Measurements from ENCODE around the gene ATP6V0C.
"Not testable (repeated sequence)": the region's sequence is repeated elsewhere in the genome, so short reads cannot be mapped to it uniquely, and the experiment has no call there.

The ATP6V0C gene

GRCh38 chr16:2528161-2529060 is 14.7 kb downstream of the ATP6V0C start:
- no peak for DNase-seq (ENCODE audit: low read depth)

DNA sequence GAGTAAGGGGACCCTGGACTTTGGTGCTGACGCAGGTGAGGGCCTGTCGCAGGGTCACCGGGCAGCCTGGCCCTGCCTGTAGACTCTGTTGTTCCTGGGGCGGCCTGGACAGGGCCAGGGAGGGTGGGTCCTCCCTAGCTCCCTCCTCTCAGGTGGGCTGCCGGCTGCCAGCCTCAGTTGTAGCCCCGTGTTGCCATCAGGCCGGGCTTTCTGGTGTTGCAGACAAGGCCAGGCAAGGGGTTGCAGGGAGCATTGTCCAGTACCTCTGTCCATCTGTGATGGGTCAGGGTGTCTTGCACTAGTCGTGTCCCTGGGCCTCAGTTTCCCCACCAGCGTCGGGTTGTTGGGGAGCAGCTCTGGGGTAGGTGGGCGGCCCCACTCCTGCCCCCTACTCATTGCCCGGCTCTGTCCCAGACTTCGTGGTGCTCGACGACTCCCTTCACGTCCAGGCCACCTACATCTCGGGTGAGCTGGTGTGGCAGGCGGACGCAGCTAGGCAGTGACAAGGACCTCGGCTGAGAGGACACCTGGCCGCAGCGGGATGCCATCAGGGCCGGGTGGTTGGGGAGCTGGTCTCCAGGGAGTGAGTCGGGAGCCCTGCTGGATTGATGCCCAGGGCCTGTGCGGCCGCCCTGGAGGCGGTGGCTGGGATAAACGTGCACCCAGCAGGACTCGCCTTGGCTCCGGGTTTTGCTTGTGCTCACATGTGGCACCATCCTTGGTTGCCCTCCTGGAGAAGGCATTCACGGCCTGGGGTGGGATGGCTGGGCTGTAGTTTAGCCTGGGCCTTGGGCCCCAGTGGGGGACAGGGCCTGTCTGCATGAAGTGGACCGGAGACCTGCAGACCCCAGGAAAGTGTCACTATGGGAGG is 15.5 kb downstream of the ATP6V0C start:
- DNase-seq (ENCODE audit: low read depth), result no peak

- no peak for DNase-seq (ENCODE audit: low read depth)
Measured at GRCh38 chr16:2529961-2530628, 16.3 kb downstream of the ATP6V0C start.

DNA sequence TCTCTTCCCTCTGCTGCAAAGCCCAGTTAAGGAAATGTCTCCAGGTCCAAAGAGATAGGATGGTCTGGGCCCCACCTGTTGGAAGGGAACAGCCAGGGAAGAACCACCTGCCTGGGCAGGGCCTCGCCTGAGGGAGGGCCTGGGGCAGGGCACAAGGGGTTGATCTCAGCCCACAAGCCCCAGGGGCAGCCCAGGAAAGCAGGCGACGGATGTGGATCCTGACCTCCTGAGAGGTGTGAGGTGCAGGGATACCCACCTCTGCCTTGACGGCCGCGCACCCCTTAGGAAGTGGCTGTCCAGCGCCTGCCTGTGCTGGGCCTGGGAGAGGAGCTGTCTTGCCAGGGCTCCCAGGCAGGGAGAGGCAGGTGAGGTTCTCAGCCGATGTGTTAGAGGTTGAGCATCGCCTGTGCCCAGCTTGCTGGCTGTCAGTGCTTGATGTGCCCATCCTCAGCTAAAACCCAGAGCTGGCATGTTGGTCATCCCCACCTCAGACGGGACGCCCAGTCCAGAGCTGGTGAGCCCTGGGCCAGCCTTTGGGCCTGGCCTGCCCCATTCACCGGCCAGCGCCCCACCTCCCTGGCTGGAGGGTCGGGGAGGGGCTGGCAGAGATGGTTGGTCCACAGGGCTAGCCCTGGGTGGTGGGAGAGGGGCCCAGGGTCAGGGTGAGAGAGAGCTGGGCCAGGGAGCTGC is 17.0 kb downstream of the ATP6V0C start:
- no peak for DNase-seq (ENCODE audit: low read depth)

DNA sequence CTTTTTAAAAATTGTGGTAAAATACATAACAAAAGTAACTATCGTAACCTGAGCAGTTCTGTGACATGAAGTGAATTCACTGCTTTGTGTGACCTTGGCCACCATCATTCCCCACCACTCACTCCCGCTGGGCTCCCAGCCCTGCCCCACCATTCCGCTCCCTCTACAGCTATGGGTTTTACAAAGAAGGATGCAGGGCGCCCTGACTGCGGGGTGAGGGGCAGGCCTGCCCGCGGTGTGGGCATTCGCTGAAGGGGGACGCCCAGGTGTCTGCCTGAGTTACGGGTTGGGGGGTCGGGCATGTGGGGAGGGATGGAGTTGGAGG is 17.6 kb downstream of the ATP6V0C start, which contains the start of gene CEMP1:
Gene CEMP1, minus strand, starts transcription at position 38 of the 325 bp plus-strand sequence. CDS start 335 bp downstream, outside the sequence.
- no peak for DNase-seq (ENCODE audit: low read depth)

DNA sequence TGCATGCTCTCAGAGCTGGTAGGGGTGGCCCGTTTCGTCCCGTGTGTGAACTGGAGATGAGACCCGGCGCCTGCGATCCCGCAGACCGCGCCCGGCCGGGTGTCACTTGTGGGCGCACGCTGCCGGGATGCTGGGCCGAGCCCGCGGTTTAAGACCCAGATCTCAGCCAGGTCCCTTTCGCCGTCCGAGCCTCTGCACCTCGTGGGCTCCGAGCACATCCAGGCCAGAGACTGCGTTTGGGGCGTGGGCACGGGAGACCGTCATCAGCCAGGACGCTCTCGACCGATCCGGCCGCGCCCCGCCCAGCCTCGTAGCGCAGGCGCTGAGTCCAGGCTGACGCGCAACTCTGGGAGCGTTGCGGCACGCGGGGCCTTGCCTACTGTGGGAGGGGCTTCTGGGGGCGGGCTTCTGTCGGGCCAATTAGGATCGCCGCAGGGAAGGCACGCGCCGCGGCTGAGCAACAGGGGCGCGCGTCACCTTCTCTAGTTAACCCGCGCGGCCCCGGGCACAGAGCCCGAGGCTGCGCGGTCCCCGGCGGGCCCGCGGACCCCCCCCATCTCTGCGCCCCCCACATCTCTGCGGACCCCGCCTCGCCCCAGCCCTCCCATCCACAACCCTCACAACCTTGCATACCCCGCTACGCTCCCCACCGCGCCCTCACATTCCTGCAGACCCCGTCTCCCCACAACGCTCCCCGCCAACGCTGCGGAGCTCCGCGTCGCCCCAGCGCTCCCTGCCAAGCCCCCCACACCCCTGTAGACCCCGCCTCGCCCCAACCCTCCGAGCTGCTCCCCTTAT is 18.1 kb downstream of the ATP6V0C start:
- DNase-seq (ENCODE audit: low read depth), result peak; percentile 96

DNA sequence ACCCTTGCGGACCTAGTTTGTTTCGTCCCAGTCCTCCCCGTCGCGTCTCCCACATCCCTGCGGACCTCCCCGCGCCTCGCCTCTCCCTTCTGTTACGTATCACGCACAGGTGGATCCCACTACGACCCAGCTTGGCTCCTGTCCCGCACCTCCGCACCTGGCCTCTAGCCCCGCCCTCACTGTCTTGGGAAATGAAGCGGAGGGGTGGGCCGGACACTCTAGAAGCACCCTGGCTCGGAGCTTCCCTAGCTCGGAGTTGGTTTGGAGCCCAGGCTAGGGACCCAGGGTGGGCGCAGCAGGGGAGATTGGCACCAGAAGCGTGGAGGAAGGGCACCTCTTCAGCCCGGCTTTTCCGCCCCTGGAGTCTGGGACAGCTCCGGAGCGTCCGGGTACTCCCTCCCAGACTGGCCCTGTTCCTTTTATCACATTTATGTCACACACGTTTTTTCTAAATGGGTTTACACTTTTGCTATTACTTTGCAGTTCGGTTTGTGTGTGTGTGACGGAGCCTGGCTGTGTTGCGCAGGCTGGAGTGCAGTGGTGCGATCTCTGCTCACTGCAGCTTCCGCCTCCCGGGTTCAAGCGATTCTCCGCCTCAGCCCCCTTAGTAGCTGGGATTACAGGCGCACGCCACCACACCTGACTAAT is 18.9 kb downstream of the ATP6V0C start:
- DNase-seq (ENCODE audit: low read depth), result peak; percentile 54

GRCh38 chr16:2533142-2533755 is 19.5 kb downstream of the ATP6V0C start:
- DNase-seq (ENCODE audit: low read depth), result not testable (repeated sequence)

DNA sequence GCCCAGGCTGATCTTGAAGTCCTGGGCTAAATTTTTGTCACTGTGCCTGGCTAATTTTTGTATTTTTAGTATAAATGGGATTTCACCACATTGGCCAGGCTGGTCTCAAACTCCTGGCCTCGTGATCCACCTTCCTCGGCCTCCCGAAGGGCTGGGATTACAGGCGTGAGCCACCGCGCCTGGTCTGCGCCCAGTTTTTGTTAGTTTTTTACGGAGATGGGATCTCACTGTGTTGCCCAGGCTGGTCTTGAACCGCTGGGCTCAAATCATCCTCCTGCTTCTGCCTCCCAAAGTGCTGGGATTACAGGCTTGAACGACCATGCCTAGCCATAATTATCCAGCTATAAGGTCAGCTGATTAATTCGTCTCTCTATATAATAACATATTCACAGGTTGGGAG is 20.2 kb downstream of the ATP6V0C start:
- DNase-seq (ENCODE audit: low read depth), result no peak

DNA sequence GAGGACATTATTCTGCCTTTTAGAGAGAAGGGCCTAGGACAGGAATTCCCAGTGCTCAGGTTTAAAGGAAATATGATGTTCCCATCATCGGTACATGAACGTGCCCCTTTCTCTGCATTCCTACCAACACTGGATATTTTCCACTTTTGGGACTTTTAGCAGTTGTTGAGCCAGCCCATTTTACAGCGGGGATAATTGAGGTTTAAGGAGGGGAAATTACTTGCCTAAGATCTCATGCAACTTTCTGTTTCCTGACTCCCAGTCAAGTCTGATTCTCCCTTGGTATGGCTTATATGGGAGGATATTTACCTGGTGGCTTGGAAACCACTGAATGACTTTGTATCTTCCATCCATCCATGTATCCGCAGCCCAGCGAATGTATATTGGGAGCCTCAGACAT is 20.6 kb downstream of the ATP6V0C start:
- not testable (repeated sequence) for DNase-seq (ENCODE audit: low read depth)

DNA sequence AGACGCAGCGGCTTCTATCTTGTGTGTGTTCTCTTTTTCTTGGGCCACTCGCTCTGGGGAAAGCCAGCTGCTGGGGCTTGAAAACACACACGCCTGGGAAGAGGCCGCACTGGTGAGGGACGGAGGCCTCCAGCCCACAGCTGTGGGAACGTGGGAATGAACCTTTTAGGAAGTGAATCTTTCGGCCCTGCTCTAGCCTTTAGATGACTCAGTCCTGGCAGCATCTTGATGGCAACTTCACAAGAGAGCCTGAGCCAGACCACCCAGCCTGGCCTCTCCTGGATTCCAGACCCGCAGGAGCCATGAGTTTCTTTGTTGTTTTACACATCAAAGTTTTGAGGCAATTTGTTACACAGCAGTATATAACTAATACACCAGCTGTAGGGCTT is 21.9 kb downstream of the ATP6V0C start:
- DNase-seq (ENCODE audit: low read depth), result no peak

GRCh38 chr16:2537451-2538379 is 24.0 kb downstream of the ATP6V0C start, which contains the start of gene PDPK1:
TSS of gene PDPK1 (plus strand) at chr16:2538021. CDS start at chr16:2538113, 92 bp downstream.
- DNase-seq (ENCODE audit: low read depth), result peak; percentile 91

DNA sequence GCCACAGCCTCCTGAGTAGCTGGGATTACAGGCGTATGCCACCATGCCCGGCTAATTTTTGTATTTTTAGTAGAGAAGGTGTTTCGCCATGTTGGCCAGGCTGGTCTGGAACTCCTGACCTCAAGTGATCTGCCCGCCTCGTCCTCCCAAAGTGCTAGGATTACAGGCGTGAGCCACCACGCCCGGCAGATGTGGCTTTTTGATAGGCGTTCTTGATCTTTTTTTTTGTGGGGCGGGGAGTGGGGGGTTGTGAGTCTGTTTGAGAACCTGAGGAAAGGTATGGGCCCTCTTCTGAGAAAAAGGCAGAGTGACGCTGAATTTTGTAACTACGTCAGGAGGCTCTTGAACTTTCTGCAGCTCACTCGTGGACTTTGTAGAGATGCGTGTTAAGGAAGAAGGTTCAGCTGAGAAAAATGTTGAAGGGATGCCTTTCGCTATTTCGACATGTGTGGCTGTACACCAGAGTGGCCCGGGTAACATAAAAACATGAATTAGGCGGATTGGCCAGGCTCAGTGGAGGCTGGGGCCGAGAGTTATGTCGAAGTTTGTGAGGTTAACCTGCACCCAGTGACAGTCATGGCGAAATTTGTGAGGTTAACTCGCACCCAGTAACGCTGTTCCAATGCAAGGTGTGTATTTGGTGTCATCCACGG is 25.6 kb downstream of the ATP6V0C start:
- not testable (repeated sequence) for DNase-seq (ENCODE audit: low read depth)

- DNase-seq (ENCODE audit: low read depth), result not testable (repeated sequence)
Measured at GRCh38 chr16:2539845-2540458, 26.2 kb downstream of the ATP6V0C start.

GRCh38 chr16:2540912-2541311 is 27.2 kb downstream of the ATP6V0C start:
- not testable (repeated sequence) for DNase-seq (ENCODE audit: low read depth)

DNA sequence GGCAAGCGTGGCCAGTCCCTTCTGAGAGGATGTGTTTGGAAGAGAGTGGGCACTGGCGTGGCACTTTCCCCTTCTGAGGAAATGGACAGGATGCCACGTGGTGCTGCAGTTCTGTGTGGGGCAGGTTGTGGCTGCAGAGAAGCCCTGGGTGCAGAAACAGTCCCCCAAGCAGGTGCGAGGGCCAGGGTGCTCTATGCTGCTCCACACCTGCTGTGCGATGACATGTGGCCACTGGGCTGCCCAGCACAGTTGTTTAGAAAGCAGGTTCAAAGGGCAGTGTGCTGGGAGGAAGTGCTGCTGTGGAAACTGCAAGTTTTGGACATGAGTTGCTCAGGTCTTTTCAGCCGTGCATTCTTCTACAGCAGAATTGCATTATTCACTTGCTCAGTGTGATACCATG is 27.7 kb downstream of the ATP6V0C start:
- not testable (repeated sequence) for DNase-seq (ENCODE audit: low read depth)

DNA sequence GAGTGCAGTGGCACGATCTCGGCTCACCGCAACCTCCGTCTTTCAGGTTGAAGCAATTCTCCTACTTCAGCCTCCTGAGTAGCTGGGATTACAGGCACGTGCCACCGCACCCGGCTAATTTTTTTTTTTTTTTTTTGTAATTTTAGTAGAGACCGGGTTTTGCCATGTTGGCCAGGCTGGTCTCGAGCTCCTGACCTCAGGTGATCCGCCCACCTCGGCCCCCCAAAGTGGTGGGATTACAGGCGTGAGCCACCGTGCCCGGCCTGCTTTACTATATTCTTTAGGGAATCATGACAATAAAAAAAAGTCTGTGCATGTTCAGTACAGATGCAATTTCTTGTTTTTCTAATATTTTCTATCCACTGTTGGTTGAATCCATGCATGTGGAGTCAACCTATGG is 30.0 kb downstream of the ATP6V0C start:
- DNase-seq (ENCODE audit: low read depth), result not testable (repeated sequence)

Measured in T follicular helper cell (primary cell).